Mesangial cell (primary cell): ENCODE data around the gene ZBTB33. TPM values are rescaled to one million over a fixed set of nuclear protein-coding genes. Genes with fewer than 3 reads are reported as not detected.

Source experiments
- total RNA-seq: library from RNA; depleted of rRNA; stranded (reverse); fragments of >200 nt; gene quantifications from 2 replicates; pipeline ENCODE4 v1.2.3, GENCODE V29; 2015

The ZBTB33 gene
- 7.8 and 8.9 TPM in 2 replicates for total RNA-seq

DNA sequence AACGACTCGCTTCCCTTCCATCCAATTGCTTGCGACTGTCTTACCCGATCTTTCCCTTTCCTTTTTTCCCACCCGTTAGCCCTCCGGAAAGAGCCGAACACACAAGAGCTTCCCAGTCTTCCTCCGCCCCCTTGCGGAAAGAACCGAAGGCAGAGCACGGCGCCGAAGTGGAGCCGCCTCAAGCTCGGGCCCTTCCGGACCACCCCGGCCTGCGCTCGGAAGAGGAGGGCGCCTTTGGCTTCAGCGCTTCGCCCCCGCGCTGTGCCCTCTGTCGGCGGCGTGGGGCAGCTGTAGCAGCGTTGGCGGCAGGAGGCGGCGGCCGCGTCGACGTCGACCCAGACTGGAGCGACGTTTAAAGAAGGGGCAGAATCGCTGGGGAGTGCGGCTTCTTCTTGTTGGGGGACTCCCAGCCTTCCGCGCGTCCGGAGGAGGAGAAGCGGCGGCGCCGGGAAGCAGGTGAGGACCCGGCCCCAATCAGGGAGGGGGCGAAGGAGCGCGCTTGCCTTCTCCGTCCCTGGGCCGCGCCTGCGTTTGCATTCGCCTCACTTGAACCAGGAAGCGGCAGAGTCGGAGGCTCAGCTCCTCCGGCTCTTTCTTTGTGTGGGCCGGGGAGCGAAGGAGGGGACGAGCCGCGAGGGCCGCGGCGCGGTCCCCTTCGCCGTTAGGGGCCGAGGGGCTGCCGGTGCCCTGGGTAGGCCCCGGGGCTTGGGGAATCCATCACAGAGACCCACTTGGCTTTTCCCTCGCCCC, at the start of gene ZBTB33:
ZBTB33 (plus strand) TSS at position 291 of the 750 bp plus-strand sequence. CDS start 2,604 bp downstream, outside the sequence.

Other genes with a start within 250 kb of the ZBTB33 start
- not detected in 2 replicates for gene RHOXF2B, start 173.1 kb upstream of the ZBTB33 start, total RNA-seq
- gene RHOXF1, start 134.9 kb upstream of the ZBTB33 start, total RNA-seq, result not detected in 2 replicates
- not detected in 2 replicates for gene RHOXF2, start 92.2 kb upstream of the ZBTB33 start, total RNA-seq
- 0.16 and 0.89 TPM in 2 replicates for gene TMEM255A, start 60.6 kb downstream of the ZBTB33 start, total RNA-seq
- gene ATP1B4, start 111.3 kb downstream of the ZBTB33 start, total RNA-seq, result not detected in 2 replicates
- gene LAMP2, start 218.5 kb downstream of the ZBTB33 start, total RNA-seq, result 82.5 and 106 TPM in 2 replicates